Measurements from ENCODE around the gene C3orf38.

- TF ChIP-seq, protein P1, sequence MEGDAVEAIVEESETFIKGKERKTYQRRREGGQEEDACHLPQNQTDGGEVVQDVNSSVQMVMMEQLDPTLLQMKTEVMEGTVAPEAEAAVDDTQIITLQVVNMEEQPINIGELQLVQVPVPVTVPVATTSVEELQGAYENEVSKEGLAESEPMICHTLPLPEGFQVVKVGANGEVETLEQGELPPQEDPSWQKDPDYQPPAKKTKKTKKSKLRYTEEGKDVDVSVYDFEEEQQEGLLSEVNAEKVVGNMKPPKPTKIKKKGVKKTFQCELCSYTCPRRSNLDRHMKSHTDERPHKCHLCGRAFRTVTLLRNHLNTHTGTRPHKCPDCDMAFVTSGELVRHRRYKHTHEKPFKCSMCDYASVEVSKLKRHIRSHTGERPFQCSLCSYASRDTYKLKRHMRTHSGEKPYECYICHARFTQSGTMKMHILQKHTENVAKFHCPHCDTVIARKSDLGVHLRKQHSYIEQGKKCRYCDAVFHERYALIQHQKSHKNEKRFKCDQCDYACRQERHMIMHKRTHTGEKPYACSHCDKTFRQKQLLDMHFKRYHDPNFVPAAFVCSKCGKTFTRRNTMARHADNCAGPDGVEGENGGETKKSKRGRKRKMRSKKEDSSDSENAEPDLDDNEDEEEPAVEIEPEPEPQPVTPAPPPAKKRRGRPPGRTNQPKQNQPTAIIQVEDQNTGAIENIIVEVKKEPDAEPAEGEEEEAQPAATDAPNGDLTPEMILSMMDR (IDR thresholded peaks at IDR 0.05): no peak
- TF ChIP-seq EP300 (IDR thresholded peaks at IDR 0.05) (no peak), POLR2A (IDR thresholded peaks at IDR 0.05) (no peak)
Measured at GRCh38 chr3:88166419-88166971, 16.7 kb downstream of the C3orf38 start.
